ENCODE measurements around the gene SWAP70.

The SWAP70 gene

GRCh38 chr11:9780929-9781328, 117.1 kb downstream of the SWAP70 start:
- ATAC-seq = no peak

GRCh38 chr11:9783986-9784385, 120.1 kb downstream of the SWAP70 start:
- ATAC-seq = no peak

- ATAC-seq = no peak
Observed at GRCh38 chr11:9784602-9785315, 120.9 kb downstream of the SWAP70 start.

DNA sequence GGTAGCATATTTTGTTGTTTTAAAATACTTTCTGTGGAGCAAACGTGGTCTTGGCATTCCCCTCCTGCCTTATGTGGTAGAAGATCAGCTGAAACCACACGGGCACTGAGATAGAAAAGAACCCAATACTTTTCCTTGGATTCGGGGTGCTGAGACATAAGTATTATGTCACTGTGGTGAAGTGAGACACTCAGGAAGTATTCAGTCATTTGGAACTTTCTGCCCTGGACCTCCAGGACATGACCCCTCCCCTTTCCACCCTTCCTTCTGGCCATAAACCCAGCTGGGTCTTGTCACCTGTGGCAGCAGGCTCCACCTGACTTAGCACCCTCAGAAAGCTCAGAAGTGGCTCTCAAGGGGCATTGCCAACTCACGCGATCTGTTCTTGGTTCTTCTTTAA, 123.4 kb downstream of the SWAP70 start:
- ATAC-seq = no peak

GRCh38 chr11:9787981-9788521, 124.2 kb downstream of the SWAP70 start:
- no peak for ATAC-seq

DNA sequence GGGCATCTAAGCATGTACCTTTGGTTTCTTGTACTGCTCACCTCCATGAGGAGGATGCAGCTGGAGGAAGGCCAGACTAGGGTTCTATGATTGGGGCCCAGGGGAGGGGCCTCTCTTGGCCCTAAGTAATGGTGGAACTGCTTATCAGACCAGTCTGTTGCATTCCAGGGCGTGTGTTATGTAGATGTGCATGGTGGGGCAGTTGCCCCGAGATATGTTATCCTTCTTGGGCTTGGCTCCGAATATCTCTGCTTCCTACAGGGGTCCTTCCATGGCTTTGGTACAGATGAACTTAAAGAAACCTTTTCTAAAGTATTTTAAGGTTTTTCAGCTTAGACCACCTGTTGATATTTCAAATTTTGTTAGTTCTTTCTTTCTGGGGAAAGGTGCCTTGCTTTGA, 126.0 kb downstream of the SWAP70 start:
- no peak for ATAC-seq

DNA sequence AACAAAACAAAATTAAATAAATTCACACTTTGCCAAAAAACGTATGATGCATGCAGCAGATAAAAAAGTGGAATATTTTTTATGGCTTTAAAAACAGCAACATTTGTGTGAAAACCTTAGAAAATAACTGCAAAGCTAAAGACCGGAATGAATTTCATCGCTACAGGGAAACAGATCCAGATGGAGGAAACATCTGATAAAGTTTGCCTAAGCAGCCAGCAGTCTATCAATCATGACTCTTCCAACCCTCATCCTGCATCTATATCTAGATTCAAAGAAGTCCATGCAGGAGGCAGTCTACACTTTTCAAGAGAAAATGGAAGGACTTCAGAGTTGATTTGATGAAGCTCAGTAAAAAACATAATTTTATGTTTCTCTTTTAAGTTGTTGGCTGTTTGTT, 126.8 kb downstream of the SWAP70 start:
- no peak for ATAC-seq

DNA sequence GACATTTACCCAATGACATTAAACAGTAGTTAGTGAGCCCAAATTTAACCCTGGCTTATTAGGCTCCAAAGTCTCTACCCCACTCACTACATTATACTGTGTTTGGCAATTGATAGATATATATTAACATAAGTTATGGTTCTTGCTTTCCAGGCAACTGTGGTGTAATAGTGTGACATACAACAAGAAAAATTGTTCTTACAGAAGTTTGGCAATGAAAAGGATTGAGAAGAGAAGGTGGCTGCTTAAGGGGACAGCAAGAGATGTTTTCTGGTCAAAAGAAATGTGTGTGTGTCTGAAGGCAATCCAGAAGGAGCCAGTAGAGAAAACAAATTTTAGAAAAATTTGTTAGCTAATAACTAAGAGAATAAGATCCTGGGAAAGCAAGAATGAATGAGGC, 132.4 kb downstream of the SWAP70 start:
- no peak for ATAC-seq

GRCh38 chr11:9796854-9797253, 133.0 kb downstream of the SWAP70 start:
- ATAC-seq = no peak

GRCh38 chr11:9797300-9797699, 133.4 kb downstream of the SWAP70 start:
- ATAC-seq = no peak

- ATAC-seq = no peak
Observed at GRCh38 chr11:9799886-9800285, 136.0 kb downstream of the SWAP70 start.

GRCh38 chr11:9802291-9802861, 138.5 kb downstream of the SWAP70 start:
- ATAC-seq = no peak

All from activated CD4-positive, CD25-positive, alpha-beta regulatory T cell treated with anti-CD3 and anti-CD28 coated beads, Interleukin-2, amount 50 U/mL, for 24 hours (primary cell).